AG10803 (cell line): ENCODE results near the gene SNN.

Experiments
- DNase-seq: peaks from one replicate; pipeline ENCODE4 v3.0.0; 2010; ENCODE audit warnings: low read depth
- H3K4me3 ChIP-seq: 2 replicates; pipeline ENCODE4 v1.5.1; 2011; ENCODE audit warnings: mild to moderate bottlenecking, low read length, control low read depth
- CTCF ChIP-seq: conservative IDR thresholded peaks from 2 replicates; pipeline ENCODE4 v1.5.1; 2011; ENCODE audit warnings: mild to moderate bottlenecking, low read length, control low read depth, inconsistent platforms

SNN gene

GRCh38 chr16:11655655-11656054, 12.6 kb upstream of the SNN start:
- no peak for DNase-seq
- TF ChIP-seq CTCF: no peak

GRCh38 chr16:11657556-11657955, 10.7 kb upstream of the SNN start:
- no peak for TF ChIP-seq CTCF

More at GRCh38 chr16:11655655-11656054, 12.6 kb upstream of the SNN start:
- H3K4me3 ChIP-seq: no peak overlapping the region

GRCh38 chr16:11658896-11659708, 9.2 kb upstream of the SNN start:
- TF ChIP-seq CTCF: no peak
- DNase-seq: no peak
- no peak overlapping the region for H3K4me3 ChIP-seq

More at GRCh38 chr16:11657556-11657955, 10.7 kb upstream of the SNN start:
- no peak for DNase-seq
- H3K4me3 ChIP-seq: no peak overlapping the region

- no peak overlapping the region for H3K4me3 ChIP-seq
- no peak for DNase-seq
- TF ChIP-seq CTCF: no peak
Measured at GRCh38 chr16:11660565-11660964, 7.7 kb upstream of the SNN start.

- DNase-seq: no peak
- no peak overlapping the region for H3K4me3 ChIP-seq
- no peak for TF ChIP-seq CTCF
Measured at GRCh38 chr16:11662582-11662981, 5.7 kb upstream of the SNN start.

- no peak for TF ChIP-seq CTCF
- no peak overlapping the region for H3K4me3 ChIP-seq
- no peak for DNase-seq
Measured at GRCh38 chr16:11665071-11665491, 3.2 kb upstream of the SNN start.
